Middle frontal gyrus (tissue), 1 donor: ENCODE results near the gene XPNPEP1.

ENCODE experiments used
- DNase-seq: peaks from one replicate; pipeline ENCODE4 v3.0.0-alpha.2; 2015; ENCODE audit warnings: low spot score; ENCODE audit errors: extremely low spot score

The XPNPEP1 gene

DNA sequence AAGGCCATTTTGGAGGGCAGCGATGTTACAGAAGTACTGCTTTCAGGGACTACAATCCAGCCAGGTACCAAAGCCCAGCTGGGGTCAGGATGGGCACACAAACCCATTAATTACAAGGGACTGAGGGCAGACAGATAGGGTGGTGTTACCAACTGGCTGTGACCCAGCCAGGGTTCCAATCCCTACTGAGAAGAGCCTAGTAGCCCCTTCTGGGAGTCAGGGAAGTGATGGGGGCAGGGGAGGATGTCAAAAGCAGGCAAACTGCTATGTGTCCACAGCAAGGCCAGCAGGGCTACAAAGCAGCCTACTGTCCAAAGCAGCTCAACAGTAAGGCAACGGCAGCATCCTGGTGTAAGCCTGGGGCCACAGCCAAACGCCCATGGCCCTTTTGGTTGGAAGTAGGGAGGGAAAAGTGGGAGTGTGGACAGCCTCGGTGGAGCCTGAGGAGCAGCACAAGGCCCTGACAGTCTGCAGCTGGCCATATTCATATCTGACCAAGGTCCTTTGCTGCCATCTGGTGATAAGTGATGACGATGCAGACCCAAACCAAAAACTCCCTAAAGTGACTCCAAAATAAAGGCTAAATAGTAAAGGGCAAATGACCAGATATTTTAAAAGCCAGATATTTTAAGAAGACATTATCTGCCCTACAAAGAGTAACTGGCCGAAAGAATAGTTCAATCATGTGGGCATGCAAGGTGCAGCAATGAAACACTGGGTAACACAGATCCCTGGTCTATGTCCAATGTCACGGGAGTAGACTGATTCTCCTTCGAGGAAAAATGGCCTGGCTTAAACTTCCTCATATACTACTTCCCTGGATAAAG lies 56.9 kb downstream of the XPNPEP1 start:
- no peak for DNase-seq

DNA sequence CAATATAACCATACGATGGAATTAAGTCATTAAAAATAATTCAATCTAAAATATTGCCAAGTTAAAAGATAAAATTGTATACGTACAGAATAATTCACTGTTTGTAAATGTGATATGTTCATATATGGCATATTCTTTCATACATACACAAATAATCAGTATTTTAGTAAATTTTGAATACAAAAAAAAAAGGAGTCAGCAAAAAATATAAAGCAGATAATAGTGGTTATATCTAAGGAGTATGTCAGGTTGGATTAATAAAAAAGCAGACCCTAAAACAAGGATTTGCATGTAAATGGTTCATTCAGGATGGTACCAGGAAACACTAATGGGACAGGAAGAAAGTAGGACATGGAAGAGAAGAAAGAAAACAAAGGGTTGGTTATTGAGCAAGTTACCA lies 59.5 kb downstream of the XPNPEP1 start:
- no peak for DNase-seq

DNA sequence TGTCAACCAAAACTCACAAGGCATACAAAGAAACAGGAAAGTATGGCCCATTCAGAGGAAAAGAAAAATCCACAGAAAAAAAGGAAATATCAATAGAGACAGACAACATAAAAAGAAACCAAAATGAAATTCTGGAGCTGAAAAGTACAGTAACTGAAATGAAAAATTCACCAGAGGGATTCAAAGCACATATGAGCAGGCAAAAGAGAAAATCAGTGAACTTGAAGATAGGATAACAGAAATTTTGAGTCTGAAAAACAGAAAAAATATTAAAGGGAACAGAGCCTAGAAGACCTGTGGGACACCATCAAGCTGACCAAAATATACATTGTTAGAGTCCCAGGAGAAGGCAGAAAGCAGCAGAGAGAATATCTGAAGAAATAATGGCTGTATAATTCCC lies 60.6 kb downstream of the XPNPEP1 start:
- DNase-seq, result no peak

DNA sequence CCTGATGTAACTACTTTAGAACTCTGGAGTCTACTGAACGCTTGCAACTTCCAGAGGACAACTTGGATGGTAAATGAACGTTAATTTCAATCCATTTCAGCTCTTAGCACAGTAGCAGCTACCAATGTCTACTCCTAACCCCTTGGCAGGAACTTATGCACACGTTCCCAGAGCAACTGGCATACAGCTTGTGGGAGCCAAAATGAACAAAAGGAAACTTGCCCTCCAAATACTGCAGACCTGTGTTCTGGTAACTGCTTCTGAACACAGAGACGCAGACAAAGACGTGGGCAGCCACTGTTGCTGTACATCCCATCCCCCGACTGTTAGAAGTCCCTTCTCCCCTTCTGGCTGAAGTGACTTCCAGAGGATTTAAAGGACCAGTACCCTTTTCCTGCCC lies 61.3 kb downstream of the XPNPEP1 start:
- no peak for DNase-seq

DNA sequence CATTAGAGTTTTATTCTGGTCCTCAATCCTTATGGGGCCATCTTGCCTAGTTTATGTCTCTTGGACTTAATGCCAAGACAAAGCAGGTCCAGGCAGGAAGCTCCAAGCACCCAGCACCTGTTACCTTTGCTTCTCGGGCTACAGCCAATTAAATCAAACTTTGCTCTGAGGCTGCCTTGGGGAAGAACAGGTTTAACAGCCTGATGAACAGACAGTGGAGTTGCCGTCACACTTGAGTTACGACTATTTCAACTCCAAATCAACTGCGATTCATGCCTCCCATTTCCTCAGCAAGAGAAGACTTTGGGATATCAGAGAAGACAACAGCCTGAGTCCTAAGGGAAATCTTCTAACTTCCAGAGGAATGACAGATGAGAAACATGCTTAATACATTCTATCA lies 62.2 kb downstream of the XPNPEP1 start:
- no peak for DNase-seq

DNA sequence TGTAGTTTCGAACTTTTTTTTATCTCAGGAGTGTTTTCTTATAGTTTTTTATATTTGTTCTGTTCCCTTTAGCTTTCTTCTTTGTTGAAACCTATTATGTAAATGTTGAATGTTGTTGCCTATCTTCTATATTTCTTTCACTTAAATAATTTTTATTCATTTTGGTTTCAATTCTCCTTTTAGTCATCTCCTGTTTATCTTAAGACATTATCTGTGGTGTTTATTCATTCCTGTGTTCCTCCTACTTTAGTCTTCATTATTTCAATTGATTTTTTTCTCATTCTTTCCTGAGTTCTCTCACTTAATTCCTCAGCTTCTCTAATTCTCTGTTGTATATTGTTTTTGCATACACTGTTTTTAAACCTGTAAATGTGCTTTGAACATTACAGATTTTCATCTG lies 64.1 kb downstream of the XPNPEP1 start:
- DNase-seq, result no peak

DNA sequence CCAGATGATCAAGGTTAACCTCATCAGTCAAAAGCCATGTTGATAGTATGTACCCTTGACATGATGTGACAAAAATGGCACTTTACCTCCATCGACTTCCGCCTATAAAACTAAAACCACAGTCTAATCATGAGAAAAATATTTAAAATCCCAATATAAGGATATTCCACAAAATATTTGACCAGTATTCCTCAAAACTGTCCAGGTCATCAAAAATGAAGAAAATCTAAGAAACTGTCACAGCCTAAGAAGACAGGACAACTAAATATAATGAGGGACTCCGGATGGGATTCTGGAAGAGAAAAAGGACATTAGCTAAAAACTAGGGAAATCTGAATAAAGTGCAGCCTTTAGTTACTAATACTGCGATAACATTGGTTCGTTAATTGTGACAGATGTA lies 67.6 kb downstream of the XPNPEP1 start:
- no peak for DNase-seq

DNA sequence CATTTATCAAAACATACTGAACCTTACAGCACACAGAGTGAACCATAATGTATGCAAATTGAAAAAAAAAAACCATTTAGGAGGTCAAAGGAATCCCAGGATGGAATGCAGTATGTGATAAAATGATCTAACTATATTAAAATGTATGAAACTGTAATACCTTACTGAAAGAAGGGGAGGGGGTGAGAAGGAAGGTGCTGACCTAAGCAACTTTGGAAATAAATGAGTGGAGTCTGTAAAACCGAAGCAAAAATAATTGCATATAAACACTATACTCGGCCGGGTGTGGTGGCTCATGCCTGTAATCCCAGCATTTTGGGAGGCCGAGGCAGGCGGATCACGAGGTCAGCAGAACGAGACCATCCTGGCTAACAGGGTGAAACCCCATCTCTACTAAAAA lies 69.4 kb downstream of the XPNPEP1 start:
- no peak for DNase-seq

DNA sequence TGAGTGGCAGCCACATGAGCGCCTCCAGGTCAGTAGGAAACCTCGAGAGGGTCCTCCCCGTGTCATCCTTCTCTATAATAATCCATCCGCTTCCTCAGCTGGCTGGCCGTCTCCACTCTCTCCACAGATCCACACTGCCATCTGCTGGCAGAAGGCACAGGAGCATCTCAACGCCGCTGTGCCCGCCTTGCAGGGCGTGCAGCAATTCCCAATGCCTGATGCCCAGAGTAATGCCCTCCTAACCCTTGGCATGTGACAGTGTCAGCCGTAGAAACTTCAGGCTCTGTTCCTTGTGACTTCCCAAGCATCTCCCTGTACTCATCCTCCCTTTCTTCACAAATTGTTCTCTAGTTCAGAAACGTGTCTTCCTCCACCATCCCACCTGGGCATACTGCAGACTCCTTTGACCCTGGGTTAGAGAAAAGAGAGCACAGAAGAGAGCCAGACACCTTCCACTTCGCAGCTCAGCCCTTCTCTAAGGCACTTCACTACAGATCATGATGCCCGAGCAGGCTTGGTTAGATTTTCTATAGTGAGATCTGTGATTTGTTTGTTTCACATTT lies 70.8 kb downstream of the XPNPEP1 start:
- peak; percentile 79 for DNase-seq

DNA sequence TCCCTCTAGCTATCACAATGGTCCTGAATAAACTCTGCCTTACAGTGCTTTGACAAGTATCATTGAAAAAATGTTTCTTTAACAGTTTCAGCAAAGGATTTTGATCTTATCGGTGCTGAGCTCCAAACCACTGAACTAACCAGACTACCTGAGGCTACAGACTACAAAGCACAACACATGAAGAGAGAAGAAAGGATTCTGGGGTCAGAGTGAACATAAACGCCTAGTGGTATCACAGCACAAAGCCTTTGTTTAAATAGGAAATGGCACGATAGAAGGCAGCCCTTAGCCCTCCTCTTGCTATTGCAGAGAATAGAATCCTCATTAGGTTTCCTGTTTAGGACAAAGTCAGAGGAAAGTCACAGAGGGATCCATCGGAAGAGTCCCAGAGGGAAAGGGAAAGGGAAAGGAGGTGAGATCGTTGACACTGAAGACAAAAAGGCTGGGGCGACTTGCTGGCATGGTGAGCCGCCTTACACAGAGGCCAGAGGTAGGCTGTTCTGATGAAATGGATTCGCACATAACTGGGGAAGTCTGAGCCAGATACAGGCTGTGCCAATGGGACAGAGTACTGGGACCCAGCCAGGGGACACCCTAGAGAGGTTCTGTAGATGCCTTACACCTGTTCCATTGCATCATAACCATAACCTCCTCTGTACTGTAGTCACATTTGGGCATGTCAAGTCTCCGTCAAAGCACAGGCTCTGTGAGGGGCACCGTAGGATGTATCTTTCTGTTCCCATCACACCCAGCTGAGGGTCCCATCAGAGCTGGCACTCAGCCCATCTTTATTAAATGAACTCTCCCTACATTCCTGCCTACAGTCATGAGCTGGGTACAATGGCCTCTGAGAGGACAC lies 71.5 kb downstream of the XPNPEP1 start:
- no peak for DNase-seq

DNA sequence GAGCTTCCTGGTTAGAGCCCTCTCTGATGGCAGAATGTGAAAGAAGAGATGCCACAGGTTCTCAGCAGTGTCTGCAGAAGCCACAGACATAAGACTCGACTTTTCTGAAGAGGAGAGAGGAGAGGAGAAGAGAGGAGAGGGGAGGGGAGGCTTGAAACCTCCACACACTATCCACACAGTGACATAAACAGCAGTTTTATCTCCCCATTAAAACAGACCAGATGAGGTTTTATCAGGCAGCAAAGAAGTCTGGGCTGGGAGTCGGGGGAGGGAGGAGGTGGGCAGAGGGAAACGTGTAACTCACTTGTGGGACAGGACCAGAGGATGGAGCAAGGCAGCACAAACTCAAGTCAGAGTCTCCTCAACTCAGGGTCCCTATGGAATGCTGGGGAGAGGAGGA lies 76.5 kb downstream of the XPNPEP1 start:
- no peak for DNase-seq

DNA sequence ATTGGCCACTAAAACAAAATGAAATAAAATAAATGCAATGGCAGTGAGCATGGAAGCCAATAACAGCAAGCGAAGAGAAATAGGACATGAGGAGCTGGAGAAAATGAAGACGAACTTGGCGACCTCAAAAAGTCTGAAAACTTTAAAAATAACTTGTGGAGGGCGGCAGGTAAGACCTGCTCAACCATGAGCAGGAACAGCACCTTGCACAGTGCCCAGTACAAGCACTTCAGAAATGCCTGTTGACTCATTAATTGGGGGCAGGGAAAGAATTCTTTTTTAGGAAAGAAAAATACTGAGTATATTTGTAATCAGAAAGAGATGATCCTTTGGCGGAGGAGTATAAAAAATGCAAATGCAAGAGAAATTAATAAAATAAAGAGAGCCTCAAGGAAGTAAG lies 78.0 kb downstream of the XPNPEP1 start:
- no peak for DNase-seq

DNA sequence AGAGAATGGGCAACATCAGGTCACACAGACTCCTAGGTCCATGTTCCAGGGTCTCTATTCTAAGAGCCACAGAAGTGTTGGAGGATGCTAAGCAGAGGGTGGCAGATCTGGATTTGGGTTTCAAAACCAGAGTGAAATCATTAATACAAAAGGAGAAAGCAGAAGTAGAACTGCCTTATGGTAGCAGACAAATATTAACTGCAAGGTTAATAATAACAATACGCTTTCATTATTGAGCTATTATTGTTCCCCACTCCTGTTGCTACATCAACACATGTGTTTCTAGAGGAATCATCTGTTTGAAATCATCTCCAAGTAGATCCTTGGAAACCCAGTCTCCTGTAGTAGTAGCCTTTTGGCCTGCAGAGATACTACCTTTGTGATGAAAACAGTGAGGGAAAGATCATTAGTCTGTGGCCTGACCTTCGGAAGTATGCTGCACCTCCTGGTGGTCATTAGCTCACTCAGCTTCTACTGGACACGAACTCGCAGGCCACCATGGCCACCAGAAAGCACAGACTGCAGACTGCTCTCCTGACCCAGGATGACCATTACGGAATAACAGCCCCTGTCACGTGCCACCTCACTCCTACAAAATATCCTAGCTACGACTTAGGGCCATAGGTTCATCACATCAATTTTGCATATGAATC lies 84.6 kb downstream of the XPNPEP1 start:
- no peak for DNase-seq

DNA sequence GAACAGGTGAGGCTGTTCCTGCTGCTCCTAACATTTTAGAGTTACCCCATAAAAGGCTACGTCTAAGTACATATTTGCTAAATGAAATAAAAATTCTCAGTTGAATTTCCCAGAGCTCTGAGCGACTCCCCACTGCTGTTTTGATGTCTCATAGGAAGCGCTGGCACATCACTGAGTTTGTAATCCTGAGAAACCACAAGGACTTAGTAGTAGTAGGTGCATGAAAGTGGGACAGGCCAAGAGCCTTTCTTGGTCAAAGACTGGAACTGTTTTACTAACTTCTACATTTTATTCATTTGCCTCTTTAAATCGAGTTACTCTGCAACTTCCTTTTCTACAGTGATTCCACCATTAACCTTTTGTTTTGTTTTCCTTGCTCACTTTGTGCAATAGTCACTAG lies 85.9 kb downstream of the XPNPEP1 start:
- no peak for DNase-seq

DNA sequence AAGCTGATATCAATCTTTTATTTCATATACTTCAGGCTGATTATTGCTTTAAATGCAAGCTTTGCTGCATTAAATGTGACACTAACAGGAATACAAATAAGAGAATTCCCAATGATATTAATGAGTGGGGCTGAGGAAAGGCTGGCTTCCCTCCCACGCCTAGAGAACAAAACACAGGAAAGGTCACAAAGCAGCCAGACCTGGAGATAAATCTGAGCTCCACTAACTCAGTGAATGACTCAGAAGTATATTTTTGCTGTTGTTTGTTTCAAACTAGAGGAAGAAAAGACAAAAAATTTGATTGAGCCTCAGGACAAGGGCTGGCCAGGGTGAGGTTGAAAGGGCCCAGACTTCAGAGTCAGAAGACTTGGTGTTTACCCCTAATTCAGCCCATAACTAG lies 88.1 kb downstream of the XPNPEP1 start:
- no peak for DNase-seq

DNA sequence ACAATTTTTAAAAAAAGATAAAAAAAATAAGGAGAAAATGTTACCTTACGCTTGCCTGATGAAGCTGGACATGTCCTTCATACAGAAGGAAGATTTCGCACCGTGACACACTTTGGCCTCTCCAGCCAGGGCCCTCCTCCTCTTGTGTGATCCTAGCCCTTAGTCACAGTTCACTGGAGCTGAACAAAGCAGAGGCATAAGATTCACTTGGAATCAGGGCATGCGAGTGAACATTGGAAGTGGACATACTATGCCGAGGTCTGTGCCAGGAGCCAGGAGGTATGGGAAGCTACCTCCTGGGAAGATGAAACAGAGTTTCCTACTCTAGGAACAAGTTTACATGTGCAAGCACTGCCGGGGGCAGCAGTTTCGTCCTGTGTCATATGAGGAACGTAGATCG lies 91.5 kb downstream of the XPNPEP1 start:
- DNase-seq, result no peak

DNA sequence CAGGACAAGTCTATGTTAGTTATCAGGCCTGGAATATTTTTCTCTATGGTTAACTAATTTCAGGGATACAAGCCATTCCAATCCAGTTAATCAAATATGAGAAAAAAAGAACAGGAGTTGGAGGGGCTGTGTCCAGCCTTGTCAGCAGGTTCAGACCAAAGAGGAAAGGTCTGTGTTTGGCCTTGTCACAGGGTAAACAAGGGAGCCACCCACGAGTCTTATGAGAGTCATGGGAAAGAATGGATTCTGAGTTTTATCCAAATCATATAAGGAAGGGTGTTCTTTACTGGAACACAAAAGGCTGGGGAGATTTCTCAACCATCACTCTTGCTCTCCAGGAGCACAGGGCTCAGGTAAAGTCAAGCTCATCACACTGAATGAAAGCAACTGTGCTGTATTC lies 99.1 kb downstream of the XPNPEP1 start:
- no peak for DNase-seq

DNA sequence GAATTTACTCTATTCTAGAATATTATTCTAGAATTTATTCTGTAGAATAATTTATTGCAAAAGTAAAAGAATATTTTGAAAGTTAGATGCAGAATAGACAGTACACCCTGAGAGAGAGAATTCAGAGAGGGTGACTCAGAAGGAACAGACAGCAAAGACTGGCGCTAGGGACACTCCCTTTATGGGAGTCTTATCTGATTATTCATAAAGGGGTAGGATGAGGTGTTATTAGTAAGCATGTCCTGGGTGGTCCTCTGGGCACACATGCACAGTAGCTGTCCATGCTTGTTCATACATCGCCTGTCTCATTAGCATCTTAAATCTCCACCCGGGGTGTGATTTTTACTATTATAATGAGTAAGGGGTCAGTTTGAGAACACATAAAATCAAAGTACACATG lies 100.1 kb downstream of the XPNPEP1 start:
- DNase-seq, result no peak

DNA sequence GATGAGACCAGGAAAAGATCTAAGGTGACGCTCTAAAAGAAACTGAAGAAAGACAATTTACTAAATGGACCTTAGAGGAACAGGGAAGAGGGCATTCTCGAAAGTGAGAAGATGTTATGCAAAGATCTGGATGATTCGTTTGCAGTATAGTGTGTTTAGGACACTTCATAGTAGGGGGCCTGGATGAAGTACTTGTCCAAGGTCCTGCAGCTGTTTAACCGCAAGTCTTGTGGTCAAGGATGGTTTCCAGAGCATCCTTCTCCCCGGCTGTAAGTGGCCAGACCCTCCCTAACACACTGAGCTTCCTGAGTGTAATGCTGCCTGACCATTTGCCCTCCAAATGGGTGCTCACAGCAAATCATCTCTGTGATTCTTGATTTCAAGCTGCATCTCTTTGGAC lies 101.6 kb downstream of the XPNPEP1 start:
- no peak for DNase-seq

DNA sequence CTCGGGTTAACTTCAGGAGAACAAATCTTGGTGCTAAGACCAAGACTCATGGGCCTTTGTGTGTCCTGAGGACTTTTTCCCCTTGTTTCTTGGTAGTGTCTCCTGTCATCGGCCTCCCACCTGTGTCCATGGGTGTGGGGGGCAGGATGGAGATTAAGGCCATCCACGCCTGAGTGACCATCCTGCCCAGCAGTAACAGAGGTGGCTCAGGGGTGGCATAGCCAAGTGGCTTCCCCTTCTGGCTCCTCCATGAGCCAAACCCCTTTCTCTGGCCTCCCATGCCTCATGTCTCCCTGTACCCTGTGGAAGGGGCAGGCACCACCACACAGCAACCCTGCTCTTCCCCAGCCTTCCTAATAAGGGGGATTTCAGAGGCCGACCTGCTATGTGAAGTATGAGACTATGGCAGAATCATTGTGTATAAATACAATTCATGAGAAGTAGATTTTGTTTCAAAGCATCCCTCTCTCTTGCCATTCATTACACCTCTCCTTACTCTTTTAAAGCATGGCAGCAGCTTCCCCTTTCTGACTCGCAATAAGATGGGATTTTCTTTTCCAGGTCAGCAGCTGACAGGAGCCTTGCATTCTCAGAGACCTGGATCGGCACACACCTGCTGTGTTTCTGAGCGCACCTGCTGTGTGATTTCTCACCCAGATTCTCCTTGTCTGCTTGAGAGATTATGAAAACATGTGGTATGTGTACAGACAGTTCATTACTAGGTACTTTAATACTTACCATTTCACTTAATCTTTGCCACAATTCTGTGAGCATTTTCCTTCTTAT lies 102.5 kb downstream of the XPNPEP1 start:
- no peak for DNase-seq

DNA sequence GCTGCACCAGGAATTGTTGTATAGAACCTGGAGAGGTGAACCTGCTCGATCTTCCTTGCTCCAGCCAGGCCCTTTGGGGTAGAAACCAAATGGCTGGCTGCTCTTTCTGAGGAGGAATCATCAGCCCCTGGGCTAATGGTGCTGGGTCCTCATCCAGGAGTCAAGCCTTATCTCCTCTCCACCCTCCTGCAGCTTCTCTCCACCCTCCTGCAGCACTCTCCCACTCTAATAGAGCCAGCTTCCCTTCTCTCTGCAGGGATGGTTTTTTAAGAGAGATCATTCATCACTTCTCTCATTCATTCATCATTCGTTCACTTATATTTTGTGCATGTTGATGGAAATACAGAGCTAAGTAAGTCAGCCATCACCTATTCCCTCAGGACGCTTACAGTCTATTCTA lies 103.5 kb downstream of the XPNPEP1 start:
- DNase-seq, result no peak
